NCI-H2029 (cell line): ENCODE data around the gene MEIS1.
"Not testable (repeated sequence)": the region's sequence is repeated elsewhere in the genome, so short reads cannot be mapped to it uniquely, and the experiment has no call there.

Experiments used
- DNase-seq: peaks from one replicate; lab custom pipeline; 2025; lab: John Stamatoyannopoulos, UW

MEIS1 gene

DNA sequence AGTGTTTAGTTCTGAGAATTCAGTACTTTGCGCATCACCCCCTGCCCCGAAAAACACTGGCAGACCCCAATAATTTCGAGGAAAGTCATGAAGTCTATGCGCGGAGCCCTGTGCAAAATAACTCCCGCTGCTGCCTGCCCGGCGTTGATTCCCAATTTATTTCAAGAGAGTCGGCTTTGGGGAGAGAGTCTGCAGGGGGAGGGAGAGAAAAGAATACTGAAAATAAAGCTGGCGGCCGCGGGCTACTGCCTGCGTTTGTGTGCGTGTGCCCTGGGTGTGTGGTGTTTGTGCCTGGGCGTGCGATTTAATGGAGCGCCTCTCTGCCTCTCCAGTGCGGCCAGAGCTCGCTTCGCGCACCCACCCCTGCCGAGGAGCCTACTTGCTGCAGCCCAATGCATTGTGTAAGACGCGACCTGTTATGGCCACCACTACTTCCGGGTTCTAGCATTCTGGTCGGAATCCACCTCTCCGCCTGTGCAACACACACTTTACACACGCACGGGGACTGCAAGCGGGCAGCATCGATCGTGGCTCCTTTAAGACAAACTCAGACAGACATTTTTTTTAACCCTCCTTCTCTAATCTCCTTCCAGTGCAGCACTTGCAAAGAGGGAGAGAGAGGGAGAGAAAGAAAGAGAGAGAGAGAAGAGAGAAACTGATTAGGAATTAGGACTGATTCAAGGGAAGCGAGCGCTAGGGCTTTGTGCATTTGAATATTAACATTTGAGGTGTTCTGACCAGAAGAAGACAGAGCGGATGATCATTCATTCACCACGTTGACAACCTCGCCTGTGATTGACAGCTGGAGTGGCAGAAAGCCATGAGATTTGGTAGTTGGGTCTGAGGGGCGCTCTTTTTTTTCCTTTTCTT is at the start of gene MEIS1:
Gene MEIS1 (plus strand): TSS at position 447 of the 870 bp plus-strand sequence. CDS start 732 bp downstream, outside the sequence.
- peak; percentile 86 for DNase-seq

GRCh38 chr2:66387016-66387753 is 47.7 kb upstream of the MEIS1 start:
- DNase-seq, result no peak

DNA sequence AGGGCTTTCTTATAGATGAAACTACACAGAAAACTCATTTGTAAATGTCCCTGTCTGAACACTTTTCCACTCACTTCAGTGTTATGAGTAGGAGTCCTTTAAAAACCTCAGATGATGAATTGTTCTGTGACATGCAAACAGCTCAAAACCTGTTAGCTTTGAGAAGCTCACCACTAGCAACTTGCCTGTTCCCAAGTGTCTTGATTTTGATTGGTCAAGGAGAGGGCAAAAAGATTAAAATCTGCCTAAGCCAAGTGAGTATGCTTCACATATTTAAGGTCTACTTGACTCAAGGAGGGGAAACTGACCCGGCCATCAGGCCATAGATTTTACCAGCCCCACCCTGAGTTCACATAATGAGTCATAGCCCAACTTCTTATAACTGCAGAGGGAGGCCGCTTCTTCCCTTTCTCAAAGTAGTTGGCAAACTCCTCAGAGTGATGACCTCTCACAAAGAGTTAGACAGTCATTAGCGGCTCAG is 45.2 kb upstream of the MEIS1 start:
- DNase-seq, result no peak

GRCh38 chr2:66390152-66390551 is 44.8 kb upstream of the MEIS1 start:
- no peak for DNase-seq

DNA sequence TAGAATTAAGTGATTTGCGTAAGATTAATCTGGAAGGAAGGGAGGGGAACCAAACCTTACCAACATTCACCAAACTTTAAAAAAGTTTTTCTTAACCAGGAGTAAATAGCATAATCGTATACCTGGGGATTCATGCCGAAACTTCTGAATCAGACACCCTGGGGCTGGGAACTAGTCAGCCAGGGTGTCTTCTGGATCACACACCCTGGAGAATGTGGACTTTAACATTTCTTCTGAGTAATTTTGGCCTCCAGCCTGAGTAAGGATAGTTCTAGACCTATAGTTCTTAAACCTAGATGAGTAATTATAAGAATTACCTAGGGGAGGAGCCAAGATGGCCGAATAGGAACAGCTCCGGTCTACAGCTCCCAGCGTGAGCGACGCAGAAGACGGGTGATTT is 44.1 kb upstream of the MEIS1 start:
- no peak for DNase-seq

DNA sequence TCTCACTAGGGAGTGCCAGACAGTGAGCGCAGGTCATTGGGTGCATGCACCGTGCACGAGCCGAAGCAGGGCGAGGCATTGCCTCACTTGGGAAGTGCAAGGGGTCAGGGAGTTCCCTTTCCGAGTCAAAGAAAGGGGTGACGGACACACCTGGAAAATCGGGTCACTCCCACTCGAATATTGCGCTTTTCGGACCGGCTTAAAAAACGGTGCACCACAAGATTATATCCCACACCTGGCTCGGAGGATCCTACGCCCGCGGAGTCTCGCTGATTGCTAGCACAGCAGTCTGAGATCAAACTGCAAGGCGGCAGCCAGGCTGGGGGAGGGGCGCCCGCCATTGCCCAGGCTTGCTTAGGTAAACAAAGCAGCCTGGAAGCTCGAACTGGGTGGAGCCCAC is 43.7 kb upstream of the MEIS1 start:
- DNase-seq, result not testable (repeated sequence)

- DNase-seq, result no peak
Observed at GRCh38 chr2:66405473-66405872, 29.5 kb upstream of the MEIS1 start.

- DNase-seq, result no peak
Observed at GRCh38 chr2:66408905-66409304, 26.0 kb upstream of the MEIS1 start.

- DNase-seq, result no peak
Observed at GRCh38 chr2:66412874-66413273, 22.1 kb upstream of the MEIS1 start.

- no peak for DNase-seq
Observed at GRCh38 chr2:66414896-66415295, 20.0 kb upstream of the MEIS1 start.

- no peak for DNase-seq
Observed at GRCh38 chr2:66418381-66418780, 16.5 kb upstream of the MEIS1 start.

GRCh38 chr2:66421612-66422011 is 13.3 kb upstream of the MEIS1 start:
- no peak for DNase-seq

- no peak for DNase-seq
Observed at GRCh38 chr2:66423391-66424124, 11.4 kb upstream of the MEIS1 start.

DNA sequence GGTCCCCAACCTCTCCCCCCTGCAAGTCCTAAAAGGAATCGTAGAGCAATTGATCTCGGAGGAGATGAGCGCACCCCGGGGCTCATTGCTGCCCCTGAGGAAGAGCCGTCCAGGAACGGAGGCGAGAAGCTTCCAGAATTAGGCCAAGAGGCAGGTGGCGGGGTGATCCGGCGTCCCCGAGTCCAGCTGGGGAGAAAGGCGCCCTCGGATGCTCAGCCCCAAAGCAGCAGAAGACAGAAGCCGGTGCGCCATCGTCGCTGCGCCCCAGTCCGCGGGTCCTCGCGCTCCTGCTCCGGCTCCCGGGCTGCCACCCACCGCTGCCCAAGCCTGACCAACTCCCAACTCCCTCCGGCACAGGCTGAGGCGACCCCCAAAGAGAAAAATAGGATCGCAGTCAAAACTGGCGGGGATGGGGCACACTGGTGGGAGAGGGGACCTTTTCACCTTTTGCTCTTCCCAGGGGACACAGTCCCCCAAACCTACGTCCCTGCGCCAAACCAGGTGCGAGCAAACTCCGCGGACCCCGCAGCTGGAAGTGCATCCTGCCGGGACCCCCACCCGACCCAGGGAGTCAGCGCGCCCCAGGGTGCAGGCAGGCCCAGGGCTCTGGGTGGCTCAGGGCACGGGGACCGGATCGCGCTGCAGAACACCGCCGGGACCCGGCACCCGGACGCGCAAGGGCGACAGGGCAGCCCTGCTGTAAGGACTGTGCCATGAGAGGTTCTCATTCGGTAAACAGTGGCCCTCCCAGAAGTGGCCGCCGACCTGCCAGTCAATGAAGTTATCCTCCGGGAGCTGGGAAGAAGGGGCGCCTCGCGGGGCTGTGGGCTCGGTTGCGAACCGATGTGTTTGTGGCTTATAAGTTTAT is 8.4 kb upstream of the MEIS1 start:
- no peak for DNase-seq

- DNase-seq, result no peak
Observed at GRCh38 chr2:66427300-66427699, 7.6 kb upstream of the MEIS1 start.

- peak; percentile 33 for DNase-seq
Observed at GRCh38 chr2:66428986-66429612, 5.8 kb upstream of the MEIS1 start.

DNA sequence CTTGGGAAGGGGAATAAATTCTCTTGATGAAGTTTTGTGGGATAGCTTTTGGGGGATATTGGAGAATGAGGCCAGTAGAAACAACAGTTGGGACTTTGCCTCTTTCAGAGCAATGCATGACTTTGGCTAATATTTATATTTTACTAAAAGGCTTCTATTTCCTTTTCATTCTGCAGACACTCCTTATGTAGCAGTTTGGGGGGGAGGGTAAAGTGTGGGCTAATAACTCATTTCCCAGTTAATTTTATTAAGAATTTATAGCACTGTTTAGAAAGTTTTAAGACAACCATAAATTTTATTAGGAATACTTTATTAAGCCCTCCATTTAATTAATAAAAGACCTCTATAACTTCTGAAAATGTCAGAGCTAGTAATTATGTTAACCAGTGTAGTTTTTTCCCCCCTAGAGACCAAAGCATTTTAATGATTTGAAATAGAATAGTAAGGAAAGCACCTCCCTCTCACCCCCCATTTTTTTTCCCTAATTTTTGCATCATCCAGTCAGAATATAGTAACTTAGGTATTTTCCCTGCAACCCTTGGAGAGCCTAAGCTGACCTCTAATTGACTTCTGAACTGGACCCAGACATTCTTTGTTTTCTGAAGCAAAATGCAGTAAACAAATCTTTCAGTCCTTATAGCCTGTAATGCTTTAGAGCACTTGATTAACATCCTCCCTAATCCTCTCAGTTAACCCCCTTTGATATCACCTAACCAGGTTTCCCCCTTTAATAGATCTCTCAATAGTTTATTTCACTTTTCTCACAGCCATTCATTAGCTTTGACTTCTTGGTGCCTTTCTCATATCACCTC is 5.0 kb upstream of the MEIS1 start:
- no peak for DNase-seq

DNA sequence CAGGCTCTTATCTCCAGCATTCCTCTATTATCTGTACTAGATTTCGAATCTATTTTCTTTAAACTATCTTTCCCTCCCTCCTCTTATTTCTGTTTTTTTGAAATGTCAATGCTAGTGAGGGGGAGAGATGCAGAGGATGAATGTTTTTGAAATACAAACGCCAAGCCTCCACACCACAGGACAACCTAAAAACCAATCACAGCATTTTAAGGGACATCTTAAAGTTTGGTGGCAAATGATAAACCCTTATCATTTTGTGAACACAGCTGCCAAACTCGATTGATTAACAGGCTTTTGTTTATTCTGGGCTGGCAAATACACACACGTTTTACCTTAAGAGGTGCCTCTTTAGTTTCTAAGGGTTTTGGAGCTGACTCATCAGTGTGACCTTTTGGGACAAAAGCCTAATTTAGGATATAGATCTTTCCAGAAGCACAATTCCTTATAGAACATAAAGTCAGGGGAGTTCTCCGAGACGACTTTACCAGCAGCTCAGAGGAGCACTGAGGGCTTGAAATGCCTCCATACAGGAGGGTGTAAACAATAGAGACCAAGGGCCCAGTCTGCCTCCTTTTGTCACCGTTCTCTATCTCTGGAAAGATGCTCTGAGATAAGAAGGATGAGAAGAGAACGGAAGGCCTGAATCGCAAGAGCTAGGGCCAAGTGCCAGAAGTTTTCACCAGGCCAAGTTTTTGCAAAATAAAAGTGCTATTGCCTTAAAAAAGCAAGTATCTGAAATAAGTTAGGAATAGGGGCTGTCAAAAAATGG is 4.2 kb upstream of the MEIS1 start:
- no peak for DNase-seq

DNA sequence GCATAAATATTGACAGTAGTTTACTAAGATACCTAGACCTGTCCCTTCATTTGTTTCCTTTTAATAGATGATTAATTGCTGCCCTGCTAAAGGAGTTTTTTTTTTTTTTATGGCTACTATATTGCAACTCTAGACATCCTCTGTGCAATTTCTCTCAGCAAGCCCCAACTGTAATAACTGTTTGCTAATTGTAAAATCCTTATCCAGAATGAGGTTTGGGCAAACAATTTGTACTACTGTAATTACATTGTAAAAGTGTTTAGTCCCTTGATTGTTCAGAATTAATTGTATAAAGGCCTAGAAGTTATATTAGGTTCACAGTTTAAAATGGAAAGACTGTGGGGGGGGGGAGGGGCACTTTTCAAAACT is 3.7 kb upstream of the MEIS1 start:
- no peak for DNase-seq
